Measurements from ENCODE around the gene SGK1.
"Not testable (repeated sequence)": the region's sequence is repeated elsewhere in the genome, so short reads cannot be mapped to it uniquely, and the experiment has no call there.

SGK1 gene

GRCh38 chr6:134223796-134224420 lies 94.0 kb downstream of the SGK1 start:
- DNase-seq (ENCODE audit: low read depth) = no peak

DNA sequence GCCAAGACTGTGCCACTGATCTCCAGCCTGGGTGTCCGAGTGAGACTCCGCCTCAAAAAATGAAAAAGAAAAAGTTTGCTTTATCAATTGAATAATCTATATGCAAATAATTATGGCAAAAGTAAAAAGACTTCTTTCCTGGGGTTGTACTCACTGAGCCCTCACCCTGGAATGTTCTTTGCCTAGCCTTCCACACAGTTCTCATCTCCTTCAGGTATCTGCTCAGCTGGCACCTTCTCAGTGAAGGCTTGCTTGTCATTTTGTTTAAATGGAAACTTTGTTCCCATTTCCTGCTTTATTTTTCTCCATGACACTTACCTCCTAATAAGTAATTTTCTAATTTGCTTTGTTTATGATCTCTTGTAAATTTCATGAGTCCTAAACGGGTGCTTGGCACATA lies 96.7 kb downstream of the SGK1 start:
- no peak for DNase-seq (ENCODE audit: low read depth)

DNA sequence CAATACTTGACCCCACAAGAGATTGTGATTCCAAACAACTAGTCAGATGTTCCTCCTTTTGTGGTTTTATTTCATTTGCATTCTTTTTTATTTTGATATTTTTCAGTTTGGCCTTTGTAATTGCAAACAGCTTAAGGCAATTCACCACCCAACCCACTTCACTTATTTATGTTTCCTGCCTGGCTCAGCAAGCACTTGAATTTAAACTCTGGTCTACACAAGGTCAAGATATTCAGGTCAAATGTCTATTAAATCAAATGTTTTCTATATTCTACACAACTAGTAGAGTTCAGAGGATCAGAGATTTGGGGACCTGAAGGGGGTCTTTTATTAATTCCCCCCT lies 100.1 kb downstream of the SGK1 start:
- no peak for DNase-seq (ENCODE audit: low read depth)

- DNase-seq (ENCODE audit: low read depth) = no peak
Observed at GRCh38 chr6:134217105-134217797, 100.7 kb downstream of the SGK1 start.

- DNase-seq (ENCODE audit: low read depth) = no peak
Observed at GRCh38 chr6:134216301-134217010, 101.5 kb downstream of the SGK1 start.

DNA sequence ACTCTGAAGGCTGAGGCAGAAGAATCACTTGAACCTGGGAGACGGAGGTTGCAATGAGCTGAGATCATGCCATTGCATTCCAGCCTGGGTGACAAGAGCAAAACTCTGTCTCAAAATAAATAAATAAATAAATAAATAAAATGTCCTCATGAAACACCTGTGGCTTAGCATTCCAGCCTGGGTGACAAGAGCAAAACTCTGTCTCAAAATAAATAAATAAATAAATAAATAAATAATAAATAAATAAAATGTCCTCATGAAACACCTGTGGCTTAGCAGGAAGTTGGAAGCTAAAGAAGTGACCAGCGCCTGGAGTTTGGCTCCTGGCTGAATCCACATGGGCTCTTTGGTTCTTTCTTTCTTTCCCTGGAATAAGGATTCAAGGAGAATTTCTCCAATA lies 104.5 kb downstream of the SGK1 start:
- DNase-seq (ENCODE audit: low read depth) = not testable (repeated sequence)

DNA sequence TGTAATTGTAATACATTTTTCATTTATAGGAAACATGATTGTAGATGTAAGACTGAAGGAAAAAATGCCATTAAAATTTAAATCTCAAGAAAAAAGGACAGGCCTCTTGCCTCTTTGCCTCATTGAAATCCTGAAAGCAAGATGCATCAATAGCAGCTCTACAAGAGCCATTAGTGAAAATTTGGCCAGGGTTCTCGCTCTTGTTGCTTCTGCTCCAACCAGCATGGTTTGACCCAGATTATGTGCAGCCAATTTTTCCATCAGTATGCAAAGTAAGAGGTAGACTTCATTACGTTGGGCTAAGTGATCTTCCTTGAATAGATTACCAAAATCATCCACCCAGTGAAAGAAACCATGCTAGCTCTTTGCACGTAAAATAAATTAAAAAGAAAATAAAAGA lies 106.6 kb downstream of the SGK1 start:
- no peak for DNase-seq (ENCODE audit: low read depth)

DNA sequence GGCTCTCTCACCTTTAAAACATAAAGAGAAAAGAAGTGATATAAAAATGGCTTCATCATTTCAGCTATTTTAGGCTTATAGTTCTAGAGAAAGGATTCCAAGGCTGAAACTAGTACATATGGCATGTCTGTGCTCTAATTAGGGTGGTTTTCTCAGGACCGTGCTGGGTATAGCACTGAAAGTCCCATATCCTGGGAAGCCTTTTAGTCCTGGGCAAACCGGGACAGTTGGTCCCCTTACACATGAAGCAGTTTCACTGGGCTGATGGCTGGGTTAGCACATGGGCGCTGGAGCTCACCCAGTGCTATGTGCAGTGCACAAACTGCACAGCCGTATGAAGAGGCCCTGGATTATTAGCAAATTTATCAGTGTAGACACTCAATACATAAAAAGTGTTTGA lies 110.5 kb downstream of the SGK1 start:
- DNase-seq (ENCODE audit: low read depth) = no peak

DNA sequence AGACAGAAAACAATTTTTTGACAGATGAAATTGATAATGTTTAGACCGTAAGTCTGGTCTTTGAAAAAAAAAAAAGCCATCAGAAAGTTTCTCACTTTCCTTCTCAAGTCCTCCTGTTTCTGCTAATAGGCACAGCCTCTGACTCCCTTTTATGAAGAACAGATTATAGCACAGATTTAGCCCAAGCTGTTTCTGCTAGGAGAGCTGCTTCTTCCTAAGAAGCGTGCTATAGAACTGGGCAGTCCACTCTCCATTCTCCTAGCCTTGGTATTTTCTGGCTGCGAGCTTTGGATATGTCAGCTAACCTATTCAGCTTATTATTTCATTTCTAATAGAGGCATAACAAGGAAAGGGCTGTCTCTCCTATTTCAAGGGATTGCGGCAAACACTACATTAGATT lies 112.5 kb downstream of the SGK1 start:
- no peak for DNase-seq (ENCODE audit: low read depth)

- not testable (repeated sequence) for DNase-seq (ENCODE audit: low read depth)
Observed at GRCh38 chr6:134204759-134205158, 113.2 kb downstream of the SGK1 start.

- DNase-seq (ENCODE audit: low read depth) = no peak
Observed at GRCh38 chr6:134204031-134204430, 113.9 kb downstream of the SGK1 start.

- no peak for DNase-seq (ENCODE audit: low read depth)
Observed at GRCh38 chr6:134201716-134202115, 116.2 kb downstream of the SGK1 start.

DNA sequence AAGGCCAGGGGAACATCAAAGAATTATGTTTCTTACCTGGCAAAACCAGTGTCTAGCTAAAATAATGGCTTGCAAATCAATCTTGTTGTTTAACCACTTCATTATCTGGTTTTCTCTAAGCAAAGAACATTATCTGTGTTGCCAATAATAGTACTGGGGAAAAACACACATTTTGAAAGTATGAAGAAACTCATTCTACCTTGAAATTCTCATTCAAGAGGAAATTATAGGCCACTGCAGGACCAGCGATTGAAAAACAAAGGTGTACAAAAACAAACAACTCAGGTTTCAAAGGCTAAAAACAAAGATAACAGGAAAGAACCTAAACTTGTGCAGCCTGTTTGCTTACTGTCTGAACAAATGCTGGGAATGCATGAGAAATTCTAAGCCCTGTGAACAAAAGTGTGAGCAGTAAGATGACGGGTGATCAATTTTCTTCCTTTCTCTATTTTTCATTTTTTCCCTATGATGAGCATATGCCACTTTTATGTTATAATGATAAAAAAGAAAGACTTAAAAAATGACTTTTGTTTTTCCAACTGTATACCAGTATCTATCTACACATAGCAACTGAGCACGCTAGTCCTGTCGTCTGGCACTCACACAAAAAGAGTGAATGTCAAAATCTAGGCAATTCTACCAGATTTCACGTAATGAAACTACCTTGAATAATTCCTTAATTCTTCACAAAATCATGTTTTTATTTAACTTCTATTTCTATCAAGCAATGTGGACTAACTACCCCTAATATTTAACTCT lies 117.9 kb downstream of the SGK1 start:
- DNase-seq (ENCODE audit: low read depth) = no peak

DNA sequence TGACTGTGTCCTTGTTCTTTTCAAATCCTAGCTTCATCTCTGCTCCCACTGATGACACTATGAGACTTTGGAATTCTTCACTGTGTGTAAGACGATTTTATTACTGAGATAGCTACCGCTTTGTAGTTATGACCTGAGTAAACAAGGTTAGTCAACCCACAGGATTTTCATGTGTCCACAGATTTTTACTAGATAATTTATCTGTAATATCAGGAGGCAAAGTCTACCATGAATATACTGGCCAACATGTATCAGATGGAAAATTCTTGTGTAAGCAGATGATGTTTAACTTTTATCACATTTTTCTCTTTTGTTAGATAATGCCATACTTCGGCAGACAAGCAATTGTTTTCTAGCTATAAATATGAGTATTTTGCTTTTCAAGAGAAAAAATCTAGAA lies 119.8 kb downstream of the SGK1 start:
- no peak for DNase-seq (ENCODE audit: low read depth)

DNA sequence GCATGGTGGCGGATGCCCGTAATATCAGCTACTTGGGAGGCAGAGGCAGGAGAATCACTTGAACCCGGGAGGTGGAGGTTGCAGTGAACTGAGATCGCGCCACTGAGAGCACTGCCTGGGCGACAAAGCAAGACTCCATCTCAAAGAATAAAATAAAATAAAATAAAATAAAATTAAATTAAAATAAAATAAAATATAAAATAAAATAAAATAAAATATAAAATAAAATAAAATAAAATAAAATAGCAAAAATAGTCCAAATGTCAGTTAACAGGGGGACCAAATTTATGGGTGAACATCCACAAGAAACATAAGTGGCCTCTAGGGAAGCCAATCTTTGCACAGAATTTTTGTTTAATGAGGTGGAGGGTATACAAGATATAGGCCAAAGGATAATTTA lies 120.2 kb downstream of the SGK1 start:
- DNase-seq (ENCODE audit: low read depth) = not testable (repeated sequence)

GRCh38 chr6:134196568-134197193 lies 121.2 kb downstream of the SGK1 start:
- no peak for DNase-seq (ENCODE audit: low read depth)

DNA sequence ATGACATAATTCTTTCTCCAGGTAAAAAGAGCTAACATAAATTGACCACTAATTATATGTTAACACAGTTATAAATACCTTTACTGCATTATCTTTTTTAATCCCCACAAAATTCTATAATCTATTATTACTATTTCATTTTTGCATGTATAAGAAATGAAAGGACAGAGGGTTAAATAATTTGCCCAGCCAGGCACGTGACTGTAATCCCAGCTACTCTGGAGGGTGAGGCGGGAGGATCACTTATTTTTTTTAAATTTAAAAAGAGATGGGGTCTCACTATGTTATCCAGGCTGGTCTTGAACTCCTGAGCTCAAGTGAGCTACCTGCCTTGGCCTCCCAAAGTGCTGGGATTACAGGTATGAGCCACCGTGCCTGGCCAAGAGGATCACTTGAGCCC lies 121.9 kb downstream of the SGK1 start:
- no peak for DNase-seq (ENCODE audit: low read depth)

- DNase-seq (ENCODE audit: low read depth) = no peak
Observed at GRCh38 chr6:134195164-134195906, 122.6 kb downstream of the SGK1 start.

DNA sequence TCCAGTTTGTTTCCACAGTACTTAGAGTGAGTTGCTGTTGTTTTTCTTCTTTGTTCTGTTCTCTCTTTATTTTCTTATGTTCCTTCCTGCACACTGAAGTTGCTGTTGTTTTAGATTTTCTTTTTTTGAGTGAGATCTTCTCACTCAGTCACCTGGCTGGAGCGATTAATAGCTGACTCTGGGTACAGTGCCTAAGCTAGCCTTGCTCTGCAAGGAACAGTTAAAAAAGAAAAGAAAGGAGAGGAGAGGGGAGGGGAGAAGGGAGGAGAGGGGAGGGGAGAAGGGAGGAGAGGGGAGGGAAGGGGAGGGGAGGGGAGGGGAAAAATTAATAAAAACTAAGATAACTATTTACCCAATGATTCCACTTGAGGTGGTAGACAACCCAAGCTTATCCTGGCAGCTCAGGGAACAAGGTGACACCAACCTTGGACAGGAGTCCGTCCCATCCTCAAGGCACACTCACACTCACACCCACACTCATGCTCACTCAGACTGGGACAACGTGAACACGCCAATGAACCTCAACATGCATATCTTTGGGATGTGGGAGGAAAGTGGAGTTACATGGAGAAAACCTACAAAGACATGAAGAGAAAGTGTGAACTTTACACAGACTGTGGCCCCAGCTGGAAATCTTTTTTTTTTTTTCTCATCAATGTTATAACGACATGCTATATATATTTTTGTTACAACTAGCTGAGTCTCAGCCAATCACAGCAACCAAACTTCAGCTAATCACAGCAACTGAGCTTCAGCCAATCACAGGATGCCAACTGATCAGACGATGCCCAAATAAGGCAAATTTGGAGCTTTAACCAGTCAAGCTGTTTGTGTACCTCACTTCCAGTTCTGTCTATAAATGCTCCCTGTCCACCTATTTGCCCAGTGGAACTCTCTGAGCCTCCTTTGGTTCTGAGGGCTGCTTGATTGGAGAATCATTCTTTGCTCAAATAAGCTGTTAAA lies 124.1 kb downstream of the SGK1 start:
- no peak for DNase-seq (ENCODE audit: low read depth)

DNA sequence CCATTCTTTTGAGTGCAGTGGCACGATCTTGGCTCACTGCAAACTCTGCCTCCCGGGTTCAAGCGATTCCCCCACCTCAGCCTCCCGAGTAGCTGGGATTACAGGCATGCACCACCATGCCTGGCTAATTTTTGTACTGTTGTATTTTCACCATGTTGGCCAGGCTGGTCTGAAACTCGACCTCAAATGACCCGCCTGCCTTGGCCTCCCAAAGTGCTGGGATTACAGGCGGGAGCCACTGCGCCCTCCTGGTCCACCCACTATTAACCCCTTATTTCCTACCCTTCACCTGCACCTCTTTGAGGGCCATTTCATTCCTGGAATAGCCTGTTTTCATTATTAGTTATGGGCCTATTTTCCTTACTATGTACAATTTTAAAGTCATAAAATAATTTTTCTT lies 125.3 kb downstream of the SGK1 start:
- DNase-seq (ENCODE audit: low read depth) = not testable (repeated sequence)
